WERI-Rb-1 (cell line): ENCODE results near the gene INTS15.
A peak's percentile ranks its signal among the peaks of the same experiment; 100 is the strongest.

Experiments
- DNase-seq: peaks from one replicate; pipeline ENCODE4 v3.0.0-alpha.2; 2020
- H3K27ac ChIP-seq: fragments of 250-450 bp; sonication (Bioruptor Pico); 2 replicates; pipeline ENCODE4 v1.5.1; 2020; ENCODE audit warnings: mild to moderate bottlenecking, moderate library complexity
- H3K27me3 ChIP-seq: fragments of 250-450 bp; sonication (Bioruptor Pico); 2 replicates; pipeline ENCODE4 v1.5.1; 2021; ENCODE audit warnings: mild to moderate bottlenecking, low read depth, moderate library complexity; ENCODE audit not compliant: insufficient read depth, severe bottlenecking
- H3K36me3 ChIP-seq: fragments of 250-450 bp; sonication (Bioruptor Pico); 2 replicates; pipeline ENCODE4 v1.5.1; 2020; ENCODE audit warnings: mild to moderate bottlenecking, moderate library complexity
- H3K4me3 ChIP-seq: 2 replicates; pipeline ENCODE4 v1.5.1; 2011; ENCODE audit warnings: low read depth, mild to moderate bottlenecking, control low read depth, low read length
- H3K9me3 ChIP-seq: fragments of 250-450 bp; sonication (Bioruptor Pico); 2 replicates; pipeline ENCODE4 v1.5.1; 2021; ENCODE audit warnings: mild to moderate bottlenecking, moderate library complexity; ENCODE audit not compliant: severe bottlenecking
- CTCF ChIP-seq: IDR thresholded peaks from 2 replicates; pipeline ENCODE4 v1.5.1; 2011; ENCODE audit warnings: low read depth, mild to moderate bottlenecking, control low read depth, inconsistent platforms, low read length

INTS15 gene

DNA sequence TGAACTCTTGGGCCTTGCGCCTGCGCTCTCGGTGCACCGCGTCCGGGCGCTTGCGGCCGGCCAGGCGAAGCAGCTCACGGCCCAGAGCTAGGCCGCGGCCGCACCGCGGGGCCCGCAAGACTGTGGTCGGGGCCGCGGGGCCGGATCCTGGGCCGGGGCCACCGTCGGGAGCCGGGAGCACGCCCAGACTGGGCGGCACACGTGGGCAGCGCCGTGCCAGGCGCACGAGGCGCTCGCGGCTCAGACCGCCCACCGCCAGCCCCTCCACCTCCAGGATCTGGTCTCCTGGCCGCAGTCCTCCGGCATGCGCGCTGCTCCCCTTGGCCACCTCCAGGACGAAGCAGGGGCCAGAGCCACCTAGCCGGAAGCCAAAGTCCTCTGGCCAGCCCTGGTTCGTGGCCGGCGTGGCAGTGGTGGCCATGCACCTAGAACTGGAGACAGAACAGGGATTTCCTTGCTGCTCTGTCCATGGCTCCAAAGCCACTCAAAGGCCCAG is 38.8 kb upstream of the INTS15 start, which contains the start of gene GRID2IP:
Gene GRID2IP (minus strand): TSS at position 446 of the 496 bp plus-strand sequence. CDS start 25 bp downstream, at position 421.
- TF ChIP-seq CTCF = no peak
- no peak within 1 kb of the TSS for H3K27ac ChIP-seq
- no peaks in the 10 kb centered on the region for H3K36me3 ChIP-seq
- no peak within 1 kb of the TSS for H3K4me3 ChIP-seq
- DNase-seq = no peak
- no peaks in the 10 kb centered on the region for H3K9me3 ChIP-seq
- H3K27me3 ChIP-seq = no peaks in the 10 kb centered on the region

DNA sequence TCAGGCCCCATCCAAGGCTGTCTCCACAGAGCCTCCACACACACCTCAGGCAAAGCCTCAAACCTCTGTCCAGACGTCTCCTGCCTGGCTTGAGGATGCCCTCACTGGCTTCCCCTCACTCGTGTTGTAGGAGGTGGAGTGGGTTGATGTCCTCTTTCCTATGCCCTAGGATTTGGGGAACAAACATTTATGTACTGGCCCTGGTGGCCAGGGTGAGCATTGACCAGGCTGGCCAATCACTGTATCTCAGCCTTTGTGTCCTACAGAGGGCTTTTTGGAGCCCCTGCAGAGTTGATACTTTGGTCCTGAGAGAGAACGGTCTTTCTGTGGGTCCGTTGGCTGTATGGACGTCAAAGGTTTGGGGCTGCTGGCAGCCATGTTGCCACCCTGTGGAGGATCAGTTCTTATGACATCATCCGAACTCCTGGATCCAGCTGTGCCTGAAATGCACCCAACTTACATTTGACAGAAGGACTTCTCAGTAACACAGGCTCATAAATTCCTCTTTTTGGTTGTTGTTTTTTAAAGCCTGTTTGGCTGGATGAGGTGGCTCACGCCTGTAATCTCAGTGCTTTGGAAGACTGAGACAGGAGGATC is 36.3 kb upstream of the INTS15 start:
- no peaks in the 10 kb centered on the region for H3K9me3 ChIP-seq
- H3K36me3 ChIP-seq = no peaks in the 10 kb centered on the region
- no peaks in the 10 kb centered on the region for H3K27me3 ChIP-seq
- TF ChIP-seq CTCF = no peak
- no peak overlapping the region for H3K4me3 ChIP-seq
- H3K27ac ChIP-seq = no peak overlapping the region
- DNase-seq = no peak

DNA sequence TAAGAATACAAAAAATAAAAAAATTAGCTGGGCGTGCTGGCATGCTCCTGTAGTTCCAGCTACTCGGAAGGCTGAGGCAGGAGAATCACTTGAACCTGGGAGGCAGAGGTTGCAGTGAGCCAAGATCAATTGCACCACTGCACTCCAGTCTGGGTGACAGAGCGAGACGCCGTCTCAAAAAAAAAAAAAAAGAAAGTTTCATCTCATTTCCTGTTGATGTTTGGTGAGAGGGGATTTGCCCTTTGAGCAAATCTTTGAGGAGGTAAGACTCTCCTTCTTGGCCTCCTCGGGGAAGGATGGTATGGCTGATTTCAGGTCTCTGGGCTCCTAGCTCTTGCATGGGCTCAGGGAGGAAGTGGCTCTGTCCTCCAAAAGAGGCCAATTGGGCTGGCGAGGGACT is 35.0 kb upstream of the INTS15 start:
- DNase-seq = no peak
- H3K4me3 ChIP-seq = no peak overlapping the region
- no peak for TF ChIP-seq CTCF
- no peaks in the 10 kb centered on the region for H3K9me3 ChIP-seq
- H3K36me3 ChIP-seq = no peaks in the 10 kb centered on the region
- H3K27me3 ChIP-seq = no peaks in the 10 kb centered on the region
- no peak overlapping the region for H3K27ac ChIP-seq

GRCh38 chr7:6556196-6556595 is 33.6 kb upstream of the INTS15 start:
- Histone ChIP-seq H3K36me3 (no peaks in the 10 kb centered on the region), H3K27me3 (no peaks in the 10 kb centered on the region), H3K27ac (no peak overlapping the region), H3K9me3 (no peaks in the 10 kb centered on the region), H3K4me3 (no peak overlapping the region)
- peak; percentile 66 for TF ChIP-seq CTCF
- DNase-seq = peak; percentile 33

- DNase-seq = peak; percentile 83
- peak; percentile 76 for TF ChIP-seq CTCF
- H3K4me3 ChIP-seq = no peak overlapping the region
- no peaks in the 10 kb centered on the region for H3K9me3 ChIP-seq
- no peak overlapping the region for H3K27ac ChIP-seq
- H3K27me3 ChIP-seq = no peaks in the 10 kb centered on the region
- H3K36me3 ChIP-seq = no peaks in the 10 kb centered on the region
Observed at GRCh38 chr7:6558837-6559236, 31.0 kb upstream of the INTS15 start.

DNA sequence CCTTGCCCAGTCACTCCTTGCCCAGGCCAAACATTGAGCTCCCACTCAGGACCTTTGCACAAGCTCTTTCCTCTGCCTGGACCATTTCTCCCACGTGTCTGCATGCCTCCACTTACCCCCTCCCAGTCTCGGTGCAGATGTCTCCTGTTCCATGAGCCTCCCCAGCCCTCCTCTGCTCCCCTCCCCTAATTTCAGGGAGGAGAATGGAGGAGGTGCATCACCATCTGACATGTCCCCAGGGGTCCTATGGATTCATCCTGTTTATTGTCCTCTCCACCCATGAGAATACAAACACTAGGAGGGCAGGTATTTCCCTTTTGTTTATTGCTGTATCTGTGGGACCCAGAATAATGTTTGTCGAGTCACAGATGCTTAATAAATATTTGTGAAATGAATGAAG is 29.9 kb upstream of the INTS15 start:
- no peak overlapping the region for H3K4me3 ChIP-seq
- DNase-seq = no peak
- no peak for TF ChIP-seq CTCF

More for the DNA sequence above, 29.9 kb upstream of the INTS15 start:
- H3K9me3 ChIP-seq = no peaks in the 10 kb centered on the region
- H3K27ac ChIP-seq = no peak overlapping the region
- no peaks in the 10 kb centered on the region for H3K36me3 ChIP-seq
- H3K27me3 ChIP-seq = no peaks in the 10 kb centered on the region
